HEK293 (cell line): ENCODE measurements around the gene DCDC2.

Experiments
- CTCF ChIA-PET: fragments of 350-600 bp; formaldehyde crosslinking; extraction: SDS; loops from one replicate; lab custom pipeline; 2021; ENCODE audit warnings: antibody characterized with exemption; lab: Yijun Ruan, JAX
- POLR2A ChIA-PET: fragments of 300-600 bp; formaldehyde crosslinking; extraction: SDS; loops from one replicate; lab custom pipeline; 2020; ENCODE audit warnings: antibody characterized with exemption, inconsistent platforms; lab: Yijun Ruan, JAX
- H3K27ac ChIP-seq: fragments of 200-500 bp; sonication (Bioruptor generic); 2 replicates; pipeline ENCODE4 v1.5.1; 2014; ENCODE audit warnings: low read depth, low read length, control low read depth, inconsistent platforms; ENCODE audit errors: extremely low read depth
- H3K36me3 ChIP-seq, 2 experiments: fragments of 200-500 bp in 1 of 2; sonication (Bioruptor generic) in 1 of 2; 1 replicate in 1 of 2; 2 replicates in 1 of 2; pipeline ENCODE4 v1.5.1; 2014 to 2017; ENCODE audit warnings: inconsistent platforms in 2 of 2, low read length in 2 of 2; ENCODE audit not compliant: control insufficient read depth in 2 of 2, insufficient read depth in 1 of 2
- H3K4me1 ChIP-seq: fragments of 200-500 bp; sonication (Bioruptor generic); 2 replicates; pipeline ENCODE4 v1.5.1; 2014; ENCODE audit warnings: mild to moderate bottlenecking, low read length, inconsistent platforms; ENCODE audit not compliant: control insufficient read depth, insufficient read depth
- H3K4me3 ChIP-seq: 2 replicates; pipeline ENCODE4 v1.5.1; 2011; ENCODE audit warnings: low read depth, mild to moderate bottlenecking, control low read depth, low read length, moderate library complexity
- H3K9me3 ChIP-seq: fragments of 200-500 bp; sonication (Bioruptor generic); 2 replicates; pipeline ENCODE4 v1.5.1; 2014; ENCODE audit warnings: low read depth, low read length, inconsistent platforms; ENCODE audit not compliant: control insufficient read depth, insufficient read depth
- ATF2 ChIP-seq: fragments of 450-650 bp; formaldehyde crosslinking; IDR thresholded peaks from 2 replicates; pipeline ENCODE4 v1.5.1; 2016; ENCODE audit warnings: missing biosample characterization, missing genetic modification characterization, low read depth
- GLIS2 ChIP-seq: fragments of 450-650 bp; formaldehyde crosslinking; IDR thresholded peaks from 2 replicates; pipeline ENCODE4 v1.5.1; 2016; ENCODE audit warnings: missing biosample characterization, missing genetic modification characterization
- TRIM28 ChIP-seq: IDR thresholded peaks from 2 replicates; pipeline ENCODE4 v1.6.1; 2011; ENCODE audit warnings: low read length, control low read depth, borderline replicate concordance
- YY2 ChIP-seq: fragments of 450-650 bp; formaldehyde crosslinking; IDR thresholded peaks from 2 replicates; pipeline ENCODE4 v1.5.1; 2016; ENCODE audit warnings: missing biosample characterization, missing genetic modification characterization
- ZNF16 ChIP-seq: fragments of 450-650 bp; formaldehyde crosslinking; IDR thresholded peaks from 2 replicates; pipeline ENCODE4 v1.5.1; 2016; ENCODE audit warnings: low read depth, missing biosample characterization, missing genetic modification characterization
- ZNF311 ChIP-seq: fragments of 450-650 bp; formaldehyde crosslinking; IDR thresholded peaks from 2 replicates; pipeline ENCODE4 v1.5.1; 2017; ENCODE audit warnings: missing biosample characterization, missing genetic modification characterization, borderline replicate concordance
- ZNF335 ChIP-seq: fragments of 450-650 bp; formaldehyde crosslinking; conservative IDR thresholded peaks from 2 replicates; pipeline ENCODE4 v1.5.1; 2016; ENCODE audit warnings: missing biosample characterization, missing genetic modification characterization
- ZNF548 ChIP-seq: fragments of 450-650 bp; formaldehyde crosslinking; IDR thresholded peaks from 2 replicates; pipeline ENCODE4 v1.5.1; 2016; ENCODE audit warnings: missing biosample characterization, missing genetic modification characterization
- ZNF549 ChIP-seq: fragments of 450-650 bp; IDR thresholded peaks from 2 replicates; pipeline ENCODE4 v1.5.1; 2018; ENCODE audit warnings: missing biosample characterization, missing genetic modification characterization, mild to moderate bottlenecking, inconsistent platforms, moderate library complexity
- ZNF558 ChIP-seq: fragments of 450-650 bp; formaldehyde crosslinking; IDR thresholded peaks from 2 replicates; pipeline ENCODE4 v1.5.1; 2016; ENCODE audit warnings: missing biosample characterization, missing genetic modification characterization
- ZNF792 ChIP-seq: fragments of 450-650 bp; formaldehyde crosslinking; IDR thresholded peaks from 2 replicates; pipeline ENCODE4 v1.5.1; 2016; ENCODE audit warnings: missing biosample characterization, missing genetic modification characterization
- TF ChIP-seq, protein P1 (sequence below): fragments of 450-650 bp; formaldehyde crosslinking; IDR thresholded peaks from 2 replicates; pipeline ENCODE4 v1.5.1; 2016; ENCODE audit warnings: missing biosample characterization, missing genetic modification characterization
- TF ChIP-seq, protein P2 (sequence below): fragments of 450-650 bp; IDR thresholded peaks from 2 replicates; pipeline ENCODE4 v1.5.1; 2018; ENCODE audit warnings: missing biosample characterization, mild to moderate bottlenecking, missing genetic modification characterization

DCDC2 gene

DNA sequence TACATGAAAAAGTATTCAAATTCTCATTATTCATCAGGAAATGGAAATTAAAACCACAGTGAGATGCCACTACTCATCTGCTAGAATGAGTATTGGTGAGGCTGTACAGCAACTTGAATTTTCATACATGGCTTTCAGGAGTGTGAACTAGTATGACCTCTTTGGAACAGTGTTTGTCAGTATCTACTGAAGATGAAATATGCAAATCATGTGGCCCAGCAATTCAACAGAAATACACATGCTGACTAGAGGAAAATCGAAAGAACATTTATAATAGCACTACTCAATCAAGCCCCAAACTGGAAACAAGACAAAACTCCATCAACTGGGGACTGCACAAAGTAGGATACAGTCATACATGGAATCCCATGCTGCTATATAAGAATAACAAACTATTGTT is 102.2 kb downstream of the DCDC2 start (continued):
- TF ChIP-seq, protein P1, sequence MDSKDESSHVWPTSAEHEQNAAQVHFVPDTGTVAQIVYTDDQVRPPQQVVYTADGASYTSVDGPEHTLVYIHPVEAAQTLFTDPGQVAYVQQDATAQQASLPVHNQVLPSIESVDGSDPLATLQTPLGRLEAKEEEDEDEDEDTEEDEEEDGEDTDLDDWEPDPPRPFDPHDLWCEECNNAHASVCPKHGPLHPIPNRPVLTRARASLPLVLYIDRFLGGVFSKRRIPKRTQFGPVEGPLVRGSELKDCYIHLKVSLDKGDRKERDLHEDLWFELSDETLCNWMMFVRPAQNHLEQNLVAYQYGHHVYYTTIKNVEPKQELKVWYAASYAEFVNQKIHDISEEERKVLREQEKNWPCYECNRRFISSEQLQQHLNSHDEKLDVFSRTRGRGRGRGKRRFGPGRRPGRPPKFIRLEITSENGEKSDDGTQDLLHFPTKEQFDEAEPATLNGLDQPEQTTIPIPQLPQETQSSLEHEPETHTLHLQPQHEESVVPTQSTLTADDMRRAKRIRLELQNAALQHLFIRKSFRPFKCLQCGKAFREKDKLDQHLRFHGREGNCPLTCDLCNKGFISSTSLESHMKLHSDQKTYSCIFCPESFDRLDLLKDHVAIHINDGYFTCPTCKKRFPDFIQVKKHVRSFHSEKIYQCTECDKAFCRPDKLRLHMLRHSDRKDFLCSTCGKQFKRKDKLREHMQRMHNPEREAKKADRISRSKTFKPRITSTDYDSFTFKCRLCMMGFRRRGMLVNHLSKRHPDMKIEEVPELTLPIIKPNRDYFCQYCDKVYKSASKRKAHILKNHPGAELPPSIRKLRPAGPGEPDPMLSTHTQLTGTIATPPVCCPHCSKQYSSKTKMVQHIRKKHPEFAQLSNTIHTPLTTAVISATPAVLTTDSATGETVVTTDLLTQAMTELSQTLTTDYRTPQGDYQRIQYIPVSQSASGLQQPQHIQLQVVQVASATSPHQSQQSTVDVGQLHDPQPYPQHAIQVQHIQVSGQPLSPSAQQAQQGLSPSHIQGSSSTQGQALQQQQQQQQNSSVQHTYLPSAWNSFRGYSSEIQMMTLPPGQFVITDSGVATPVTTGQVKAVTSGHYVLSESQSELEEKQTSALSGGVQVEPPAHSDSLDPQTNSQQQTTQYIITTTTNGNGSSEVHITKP (tag by site-specific recombination): no peak
- TF ChIP-seq ZNF311 (tag by site-specific recombination) (no peak), ZNF558 (no peak), ZNF549 (tag by site-specific recombination) (no peak), YY2 (tag by site-specific recombination) (no peak), ZNF548 (tag by site-specific recombination) (no peak)
- TF ChIP-seq, protein P2, sequence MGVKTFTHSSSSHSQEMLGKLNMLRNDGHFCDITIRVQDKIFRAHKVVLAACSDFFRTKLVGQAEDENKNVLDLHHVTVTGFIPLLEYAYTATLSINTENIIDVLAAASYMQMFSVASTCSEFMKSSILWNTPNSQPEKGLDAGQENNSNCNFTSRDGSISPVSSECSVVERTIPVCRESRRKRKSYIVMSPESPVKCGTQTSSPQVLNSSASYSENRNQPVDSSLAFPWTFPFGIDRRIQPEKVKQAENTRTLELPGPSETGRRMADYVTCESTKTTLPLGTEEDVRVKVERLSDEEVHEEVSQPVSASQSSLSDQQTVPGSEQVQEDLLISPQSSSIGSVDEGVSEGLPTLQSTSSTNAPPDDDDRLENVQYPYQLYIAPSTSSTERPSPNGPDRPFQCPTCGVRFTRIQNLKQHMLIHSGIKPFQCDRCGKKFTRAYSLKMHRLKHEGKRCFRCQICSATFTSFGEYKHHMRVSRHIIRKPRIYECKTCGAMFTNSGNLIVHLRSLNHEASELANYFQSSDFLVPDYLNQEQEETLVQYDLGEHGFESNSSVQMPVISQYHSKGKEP (tag by site-specific recombination): no peak
- TF ChIP-seq, all 188 proteins: peak for 0

DNA sequence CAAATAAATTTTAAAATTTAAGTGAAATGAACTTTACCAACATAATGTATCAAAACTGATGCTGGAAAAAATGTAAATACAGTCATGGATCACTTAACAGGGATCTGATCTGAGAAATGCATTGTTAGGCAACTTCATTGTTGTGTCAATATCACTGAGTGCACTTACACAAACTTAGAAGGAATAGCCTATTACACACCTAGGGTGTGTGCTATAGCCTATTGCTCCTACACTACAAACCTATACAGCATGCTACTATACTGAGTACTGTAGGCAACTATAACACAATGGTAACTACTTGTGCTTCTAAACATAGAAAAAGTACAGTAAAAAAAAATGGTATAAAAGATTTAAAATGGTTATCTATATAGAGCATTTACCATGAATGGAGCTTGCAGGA is 104.5 kb downstream of the DCDC2 start:
- H3K36me3 ChIP-seq: no peaks in the 10 kb centered on the region
- H3K27ac ChIP-seq: no peak overlapping the region
- no peaks in the 10 kb centered on the region for H3K4me1 ChIP-seq
- H3K9me3 ChIP-seq: no peaks in the 10 kb centered on the region
- TF ChIP-seq GLIS2 (tag by site-specific recombination) (no peak), ZNF335 (tag by site-specific recombination) (no peak), TRIM28 (no peak), ATF2 (tag by site-specific recombination) (no peak), ZNF16 (tag by site-specific recombination) (no peak), ZNF792 (tag by site-specific recombination) (no peak)
- TF ChIP-seq, protein P2 (tag by site-specific recombination): no peak
- no peak overlapping the region for H3K4me3 ChIP-seq
- CTCF ChIA-PET: interaction anchor here (0.6 kb wide), 1 partner anchor 22 kb away, joined by 4 read pairs; no protein-coding TSS in a partner anchor
- POLR2A ChIA-PET: no interaction called here

DNA sequence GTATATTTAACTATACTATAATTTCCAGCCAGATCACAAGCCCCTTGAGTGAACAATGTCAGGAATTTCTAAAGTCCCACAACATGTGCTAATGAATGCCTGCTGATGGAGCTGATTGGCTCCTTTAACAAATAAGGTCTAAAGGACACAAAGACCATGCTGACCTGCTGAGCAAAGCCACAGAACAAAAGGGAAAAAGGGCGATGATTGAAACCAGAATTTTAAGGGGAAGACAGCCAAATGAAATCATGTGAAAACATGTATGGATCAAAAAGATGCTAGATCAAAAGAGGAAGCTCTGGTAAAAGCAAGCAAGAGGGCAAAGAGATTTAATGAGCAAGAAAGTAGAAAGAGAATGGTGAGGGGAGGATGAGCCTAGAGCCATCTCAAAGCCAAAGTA is 105.6 kb downstream of the DCDC2 start:
- Histone ChIP-seq H3K27ac (no peak overlapping the region), H3K4me3 (no peak overlapping the region), H3K4me1 (no peaks in the 10 kb centered on the region), H3K9me3 (no peaks in the 10 kb centered on the region), H3K36me3 (no peaks in the 10 kb centered on the region)
- ChIA-PET CTCF (interaction anchor here (0.6 to 1.2 kb wide), 4 partner anchors 108 to 507 kb away, joined by 3 to 5 read pairs (median 4); no protein-coding TSS in a partner anchor), POLR2A (no interaction called here)
- TF ChIP-seq GLIS2 (tag by site-specific recombination): no peak
